Glomerular visceral epithelial cell (primary cell): Measurements from ENCODE around the gene HS6ST3.

ENCODE experiments used
- DNase-seq: peaks from one replicate; pipeline ENCODE4 v3.0.0-alpha.2; 2016; ENCODE audit errors: extremely low spot score

The HS6ST3 gene

DNA sequence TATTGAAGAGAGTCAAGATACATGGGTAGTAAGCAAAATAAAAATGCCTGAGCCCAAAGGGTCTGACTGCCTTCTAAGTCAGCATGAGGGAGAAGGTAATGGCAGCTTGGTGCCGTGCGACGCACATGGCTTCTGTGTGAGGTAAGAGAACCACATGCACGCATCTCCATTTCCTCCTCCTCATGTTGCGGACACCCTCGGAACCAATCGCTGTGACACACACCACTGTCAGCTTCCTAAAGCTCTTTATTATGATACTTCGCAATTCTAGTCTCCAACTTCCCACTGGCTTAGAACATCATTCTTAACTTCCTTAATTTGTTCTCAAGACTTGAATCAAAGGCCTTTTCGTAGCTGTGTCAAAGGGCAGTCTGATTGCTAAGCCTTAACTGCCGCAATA lies 734.2 kb downstream of the HS6ST3 start:
- DNase-seq: no peak

DNA sequence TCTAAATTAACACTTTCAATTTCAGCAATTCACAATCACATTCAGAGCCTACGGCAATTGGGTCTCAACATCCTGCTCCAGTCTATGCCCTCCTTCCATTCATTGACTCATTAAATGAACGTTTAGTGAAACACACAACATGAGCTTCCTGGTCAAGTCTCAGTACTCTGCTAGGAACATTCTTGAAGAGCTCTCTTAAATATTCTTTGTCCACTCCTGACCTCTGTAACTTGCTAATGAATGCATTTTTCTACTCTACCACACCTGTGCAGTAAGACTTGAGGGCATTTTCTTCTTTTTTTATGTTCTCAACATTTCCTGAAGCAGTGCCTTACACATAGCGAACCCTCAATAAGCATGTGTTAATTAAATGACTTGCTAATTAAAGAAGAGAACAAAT lies 735.7 kb downstream of the HS6ST3 start:
- DNase-seq: no peak

DNA sequence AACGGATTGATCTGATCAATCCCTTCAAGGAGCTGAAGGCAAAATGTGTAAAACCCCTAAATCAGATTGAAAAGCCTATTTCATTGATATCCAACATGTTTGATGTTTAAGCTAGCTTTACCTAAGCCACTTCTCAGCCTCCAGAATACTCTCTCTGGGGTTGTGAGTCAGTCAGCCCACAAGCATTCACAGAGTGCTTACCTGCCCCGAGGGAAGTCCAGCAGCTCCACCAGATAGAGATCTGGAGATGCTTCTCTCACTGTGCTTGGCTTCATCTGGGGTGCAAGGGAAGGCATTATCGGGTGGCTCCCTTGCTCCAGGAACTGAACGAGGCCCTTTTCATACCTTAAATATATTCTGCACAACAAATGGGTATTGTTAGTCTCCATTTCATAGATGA lies 744.7 kb downstream of the HS6ST3 start:
- DNase-seq: no peak

DNA sequence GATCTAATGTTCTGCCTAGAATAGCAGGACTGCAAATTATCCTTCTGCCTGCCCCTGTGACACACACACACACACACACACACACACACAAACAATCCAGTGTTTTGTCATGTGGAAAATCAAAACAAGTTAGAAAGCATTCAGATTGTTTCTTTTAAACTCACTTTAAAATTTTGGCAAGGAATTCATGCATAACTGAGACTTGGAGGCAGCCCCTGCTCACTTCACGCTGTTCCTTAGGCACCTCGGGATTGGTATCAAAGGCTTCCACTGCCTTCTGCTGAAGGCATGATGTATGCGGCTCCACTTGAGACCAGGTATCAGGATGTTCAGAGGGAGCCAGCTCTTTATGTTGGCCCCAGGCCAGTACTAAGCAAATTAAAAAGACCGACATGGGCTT lies 745.6 kb downstream of the HS6ST3 start:
- DNase-seq: no peak

DNA sequence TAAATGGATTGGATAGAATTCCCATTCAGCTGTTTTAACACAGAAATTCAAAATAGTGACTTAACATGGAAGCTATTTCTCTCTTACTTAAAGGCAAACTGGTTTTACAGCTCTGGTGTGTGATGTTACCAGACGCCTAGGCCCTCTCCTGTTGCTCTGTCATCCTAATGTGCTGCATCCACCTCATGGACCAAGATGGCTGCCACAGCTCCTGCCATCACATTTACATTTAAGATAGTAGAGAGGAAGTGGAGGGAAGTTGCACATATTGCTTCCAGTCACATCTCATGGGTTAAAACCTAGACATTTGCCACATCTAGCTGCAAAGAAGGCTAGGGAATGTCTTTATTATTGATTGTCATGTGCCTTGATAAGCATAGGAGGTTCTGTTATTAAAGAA lies 746.8 kb downstream of the HS6ST3 start:
- DNase-seq: no peak

DNA sequence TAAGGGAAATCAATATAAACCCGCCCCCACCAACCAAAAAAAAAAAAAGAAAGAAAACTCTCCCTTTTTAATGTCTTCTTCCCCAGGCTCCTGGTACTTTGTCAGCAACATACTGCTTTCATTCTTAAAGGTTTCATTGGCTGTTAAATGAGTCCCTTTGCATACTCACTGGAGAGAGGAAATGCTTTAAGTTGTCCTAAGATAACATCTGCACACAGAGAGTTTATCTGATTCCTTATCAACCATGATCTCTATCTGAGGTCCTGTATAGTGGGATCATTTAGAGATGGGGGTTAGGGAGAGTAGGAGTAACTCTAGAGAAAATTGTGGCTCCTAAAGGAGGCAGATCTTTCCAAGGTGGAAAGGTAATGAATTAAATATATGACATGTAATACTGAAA lies 747.9 kb downstream of the HS6ST3 start:
- no peak for DNase-seq

DNA sequence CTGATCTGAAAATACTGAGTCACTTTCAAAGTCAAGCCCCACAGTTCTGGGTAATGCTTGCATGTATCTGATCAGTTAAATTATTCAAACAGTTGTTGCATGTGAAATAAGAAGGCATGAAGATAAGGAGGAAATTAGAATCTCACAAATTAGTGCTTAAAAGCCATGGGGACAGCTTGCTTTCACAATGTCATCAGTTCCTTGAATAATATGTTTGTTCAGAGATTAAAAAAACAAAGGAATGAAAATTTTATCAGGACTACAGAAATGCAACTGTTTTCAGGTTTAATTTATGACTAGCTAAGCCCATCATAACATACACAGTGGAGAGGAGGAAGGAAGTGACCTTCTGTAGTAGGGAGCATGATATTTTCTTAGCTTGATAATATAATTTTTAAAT lies 754.3 kb downstream of the HS6ST3 start:
- no peak for DNase-seq

DNA sequence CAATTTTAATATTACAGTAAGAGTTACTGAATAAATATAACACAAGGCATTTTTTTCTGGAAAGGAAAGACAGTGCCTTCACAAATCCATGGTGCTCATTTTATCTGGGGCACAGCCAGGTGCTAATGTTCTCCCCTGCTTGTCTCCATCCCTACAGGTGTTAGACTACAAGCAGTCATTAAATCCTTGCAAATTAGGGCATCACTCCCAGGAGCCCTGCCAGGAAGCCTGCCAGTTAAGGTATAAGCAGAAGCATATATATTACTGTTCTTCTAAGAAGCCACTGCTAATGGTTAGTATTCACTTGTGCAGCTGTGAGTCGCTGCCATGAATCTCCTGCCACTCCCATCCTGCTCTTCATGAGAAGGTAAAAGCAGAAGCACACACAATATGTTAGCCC lies 754.7 kb downstream of the HS6ST3 start:
- no peak for DNase-seq

DNA sequence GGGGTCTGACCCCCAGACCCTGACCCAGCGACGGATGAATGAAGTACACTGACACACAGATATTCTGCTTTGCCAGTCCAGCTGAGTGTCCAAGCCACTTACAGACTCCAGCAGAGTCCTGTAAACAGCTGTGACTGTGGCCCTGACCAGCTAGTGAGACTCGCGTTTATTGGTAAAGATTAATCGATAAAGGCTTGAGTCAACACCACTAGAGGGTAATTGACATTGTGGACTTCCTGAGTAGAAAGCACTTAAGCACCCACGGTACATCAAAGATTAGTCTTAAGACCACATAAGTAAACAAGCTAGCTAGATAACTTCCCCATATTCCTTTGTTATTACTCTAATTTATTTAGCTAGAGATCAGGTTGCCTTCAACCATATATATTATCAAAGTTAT lies 758.4 kb downstream of the HS6ST3 start:
- DNase-seq: no peak

DNA sequence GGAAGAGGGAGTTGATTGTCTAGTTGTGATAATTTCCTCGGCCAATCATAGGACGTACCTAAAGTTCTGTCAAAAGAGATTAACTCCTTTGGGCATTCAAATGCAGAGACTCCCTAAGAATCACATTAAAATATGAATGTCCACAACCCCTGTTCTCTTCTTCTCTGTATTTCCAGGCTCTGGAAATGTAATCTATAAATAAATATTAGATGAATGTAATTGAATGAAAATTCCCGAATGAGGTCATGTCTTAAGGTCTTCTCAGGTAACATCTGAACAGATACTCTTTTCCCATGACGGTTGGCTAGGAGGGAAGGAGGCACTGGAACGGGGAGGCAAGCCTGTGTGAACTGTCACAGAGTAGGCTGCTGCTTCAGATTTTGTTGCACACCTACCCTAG lies 759.2 kb downstream of the HS6ST3 start:
- no peak for DNase-seq

DNA sequence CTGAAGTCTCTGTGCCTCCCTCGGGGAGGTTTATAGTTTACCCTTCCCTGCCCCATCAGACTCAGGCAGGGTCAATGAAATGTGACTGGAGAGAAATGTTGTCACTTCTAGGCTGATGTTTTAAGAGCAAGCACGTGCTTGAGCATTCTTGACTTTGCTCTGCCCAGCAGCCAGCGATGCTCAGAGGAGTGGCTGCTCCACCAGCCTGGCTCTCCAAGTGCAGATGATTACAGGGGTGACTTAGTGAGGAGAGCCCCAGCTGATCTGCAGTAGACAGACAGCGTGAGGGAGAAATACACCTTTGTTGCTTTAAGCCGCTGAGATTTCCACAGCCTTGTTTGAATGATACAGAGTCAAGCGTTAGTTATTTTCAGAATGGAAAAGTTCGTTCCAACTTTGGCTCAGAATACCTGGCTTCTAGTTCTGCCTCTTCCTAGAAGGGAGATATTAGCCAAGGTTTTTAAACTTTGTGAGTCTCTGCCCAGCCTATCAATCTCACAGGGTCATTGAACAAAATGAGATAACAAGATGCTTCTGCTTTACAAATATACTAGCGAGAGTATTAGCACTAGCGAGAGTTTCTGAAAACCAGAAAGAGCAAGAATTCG lies 760.7 kb downstream of the HS6ST3 start:
- no peak for DNase-seq

DNA sequence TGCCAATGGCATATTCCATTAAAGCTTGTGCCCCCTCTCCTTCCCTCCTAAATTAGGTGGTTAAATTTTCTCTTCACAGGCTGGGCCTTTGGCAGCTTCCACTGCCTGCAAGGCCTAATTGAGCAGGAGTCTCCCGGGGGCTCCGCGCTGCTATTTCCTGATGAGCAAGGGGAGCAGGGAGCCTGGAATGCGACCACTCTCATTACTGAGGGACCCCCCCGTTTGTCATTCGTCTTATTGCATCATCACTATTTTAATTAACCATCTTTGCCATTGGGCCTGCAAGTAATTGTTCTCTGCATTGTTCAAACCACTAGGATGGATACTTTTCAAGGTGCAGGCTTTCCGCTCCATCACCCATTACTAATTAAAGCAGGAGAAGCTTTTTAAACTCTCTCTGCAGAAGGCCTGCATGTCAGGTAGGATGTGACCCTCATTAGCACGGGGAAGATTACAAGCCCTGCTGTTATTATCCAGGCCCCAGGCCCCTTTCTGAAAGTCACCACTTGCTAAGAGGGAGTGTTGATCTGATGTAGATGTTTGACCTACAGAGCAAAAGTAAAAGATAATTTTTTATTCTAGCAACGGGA lies 762.0 kb downstream of the HS6ST3 start:
- no peak for DNase-seq

DNA sequence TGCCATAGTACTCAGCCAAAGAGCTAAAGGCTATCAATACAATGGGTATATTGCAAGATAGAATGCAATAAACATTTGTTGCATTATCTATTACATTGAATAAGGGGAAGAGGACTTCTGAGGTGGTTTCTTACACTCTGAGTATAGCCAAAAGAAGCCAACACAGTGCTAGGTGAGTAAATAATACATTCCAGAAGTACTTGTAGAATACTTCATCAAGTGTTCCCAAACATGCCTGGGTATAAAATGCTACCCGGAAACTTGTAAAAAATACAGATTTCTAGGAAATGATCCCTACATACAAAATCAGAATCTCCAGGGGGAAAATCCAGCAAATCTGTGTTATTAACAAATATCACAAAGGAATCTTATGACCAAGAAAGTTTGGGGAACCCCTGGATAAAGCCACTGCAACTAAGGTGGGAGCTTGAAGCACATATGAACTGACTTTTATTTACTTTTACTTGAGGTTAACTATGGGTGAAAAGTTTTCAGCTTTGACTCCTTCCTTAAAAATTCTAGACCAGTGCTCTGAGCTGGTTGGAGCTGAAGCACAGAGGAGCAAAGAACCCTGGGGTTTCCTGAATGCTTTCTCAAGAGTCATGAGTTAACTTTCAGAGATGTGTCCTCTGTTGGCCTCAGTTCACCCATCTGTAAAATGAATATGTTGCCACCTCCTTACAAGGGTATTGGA lies 768.4 kb downstream of the HS6ST3 start:
- DNase-seq: no peak

DNA sequence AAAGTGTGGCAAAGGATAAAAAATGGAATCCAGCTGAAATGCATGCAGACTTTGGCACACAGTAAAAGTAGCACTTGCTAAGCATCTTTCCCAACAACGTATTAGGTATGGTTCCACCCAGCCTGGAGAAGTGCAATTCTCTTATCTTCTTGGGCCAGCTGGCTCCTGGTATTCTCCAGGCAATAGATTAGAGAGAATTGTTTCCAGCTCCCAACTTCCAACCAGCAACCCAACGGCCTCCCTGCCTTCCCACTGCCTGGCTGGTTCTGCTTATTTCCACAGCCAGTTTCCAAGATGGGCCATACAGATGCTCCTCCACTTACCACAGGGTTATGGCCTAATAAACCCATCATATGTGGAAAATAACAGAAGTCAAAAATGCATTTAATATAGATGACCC lies 771.0 kb downstream of the HS6ST3 start:
- DNase-seq: no peak

DNA sequence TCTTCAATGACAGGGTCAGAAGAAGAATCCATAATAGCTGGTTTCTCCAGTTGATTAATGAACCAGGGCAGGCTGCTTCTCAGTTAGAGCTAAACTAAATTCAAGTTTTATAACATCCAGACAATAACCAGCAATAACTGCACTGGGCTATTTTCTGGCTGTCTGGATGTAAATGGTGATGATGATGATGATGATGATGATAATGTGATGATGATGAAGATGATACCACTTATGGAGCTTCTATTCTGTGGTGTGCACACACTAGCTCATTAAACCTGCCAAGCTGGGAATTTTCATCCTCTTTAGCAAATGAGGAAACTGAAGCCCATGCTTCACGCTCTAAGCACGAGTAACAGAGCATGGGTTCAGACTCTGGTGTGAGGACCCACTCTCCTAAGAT lies 772.2 kb downstream of the HS6ST3 start:
- DNase-seq: no peak

DNA sequence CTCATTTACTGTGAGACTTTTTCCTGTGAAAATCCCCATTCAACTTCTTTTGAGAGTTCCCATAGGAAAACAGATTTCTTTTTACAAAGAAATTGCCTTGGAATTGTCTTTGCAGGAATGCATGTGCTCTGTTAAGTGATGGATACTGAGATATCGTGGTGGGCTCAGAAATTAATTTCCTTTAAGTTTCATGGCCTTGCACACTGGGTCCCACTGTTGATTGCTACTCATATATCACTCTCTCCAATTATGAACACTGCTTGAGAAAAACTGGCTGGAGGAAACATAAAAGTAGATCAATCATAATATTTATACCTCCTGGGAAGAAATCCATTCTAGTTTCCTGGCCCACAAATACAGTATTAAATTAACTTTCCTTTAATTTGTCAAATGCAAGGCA lies 773.1 kb downstream of the HS6ST3 start:
- DNase-seq: no peak

DNA sequence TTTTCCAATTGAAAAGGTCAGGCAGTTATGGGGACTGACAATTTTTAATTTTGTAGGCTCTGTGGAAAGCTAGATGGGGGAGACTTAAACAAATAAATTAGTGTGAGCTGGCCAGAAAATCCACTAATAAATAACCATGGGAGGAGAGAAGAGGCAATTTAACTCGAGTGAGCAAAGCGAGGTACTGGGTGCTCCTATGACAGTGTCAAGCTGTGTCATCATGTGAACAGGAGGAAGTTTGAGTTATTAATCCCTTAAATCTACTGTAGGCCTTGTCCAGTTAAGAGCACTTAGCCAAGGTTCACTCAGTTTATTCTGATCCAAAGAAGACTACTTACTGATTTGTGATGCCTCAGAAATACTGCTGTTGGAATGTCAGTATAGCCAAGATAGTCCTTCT lies 781.6 kb downstream of the HS6ST3 start:
- no peak for DNase-seq

DNA sequence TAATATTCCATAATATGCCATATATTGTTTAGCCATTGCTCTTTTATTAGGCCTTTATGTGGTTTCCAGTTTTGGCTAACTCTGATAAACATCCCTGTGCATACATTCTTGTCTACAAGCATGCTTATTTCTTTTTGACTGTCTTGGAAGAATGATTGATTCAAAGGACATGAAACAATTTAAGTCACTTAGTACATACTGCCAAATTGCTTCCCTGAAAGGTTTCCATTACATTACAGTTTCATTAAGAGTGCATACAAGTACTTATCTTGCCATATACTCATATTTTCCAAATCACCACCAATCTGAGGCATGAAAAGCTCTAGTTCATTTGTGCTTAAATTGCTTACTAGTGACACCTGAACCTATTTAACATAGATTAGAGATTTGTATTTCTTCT lies 790.5 kb downstream of the HS6ST3 start:
- no peak for DNase-seq
